HL-60 (cell line): ENCODE data around the gene ATP5PF.

Experiments used
- DNase-seq, 2 experiments: peaks; one replicate each; pipeline ENCODE4 v3.0.0-alpha.2; 2010 to 2020; ENCODE audit warnings: low read depth in 1 of 2, low spot score in 1 of 2
- H3K27ac ChIP-seq: fragments of 250-450 bp; sonication (Bioruptor Pico); replicated peaks from 2 replicates; pipeline ENCODE4 v1.5.1; 2020; ENCODE audit warnings: mild to moderate bottlenecking, moderate library complexity
- H3K27me3 ChIP-seq: fragments of 250-450 bp; sonication (Bioruptor Pico); 2 replicates; pipeline ENCODE4 v1.5.1; 2021; ENCODE audit warnings: mild to moderate bottlenecking, moderate library complexity; ENCODE audit not compliant: insufficient read depth, poor library complexity, severe bottlenecking
- H3K4me3 ChIP-seq: replicated peaks from 2 replicates; pipeline ENCODE4 v1.5.1; 2011; ENCODE audit warnings: mild to moderate bottlenecking, control low read depth, low read length; ENCODE audit not compliant: insufficient read depth
- CTCF ChIP-seq: IDR thresholded peaks from one replicate; pipeline ENCODE4 v1.5.1; 2011; ENCODE audit warnings: low read length, control low read depth, inconsistent platforms; ENCODE audit not compliant: insufficient read depth
- GABPA ChIP-seq: IDR thresholded peaks from 2 replicates; pipeline ENCODE4 v1.6.1; 2012; ENCODE audit warnings: low read depth
- POLR2AphosphoS5 ChIP-seq: IDR thresholded peaks from 2 replicates; pipeline ENCODE4 v1.6.1; 2012; ENCODE audit warnings: low read depth
- REST ChIP-seq: IDR thresholded peaks from 2 replicates; pipeline ENCODE4 v1.6.1; 2012; ENCODE audit warnings: low read depth; ENCODE audit not compliant: insufficient replicate concordance
- SPI1 ChIP-seq: IDR thresholded peaks from 2 replicates; pipeline ENCODE4 v1.6.1; 2012; ENCODE audit warnings: low read depth, mild to moderate bottlenecking, borderline replicate concordance

Gene ATP5PF

GRCh38 chr21:25691976-25692375 lies 42.7 kb downstream of the ATP5PF start:
- TF ChIP-seq CTCF, result no peak
- TF ChIP-seq POLR2AphosphoS5, result no peak
- TF ChIP-seq SPI1, result no peak
- no peak overlapping the region for H3K4me3 ChIP-seq
- H3K27me3 ChIP-seq, result no peaks in the 10 kb centered on the region
- H3K27ac ChIP-seq, result no peak overlapping the region
- no peak for DNase-seq

GRCh38 chr21:25689226-25689625 lies 45.5 kb downstream of the ATP5PF start:
- H3K27me3 ChIP-seq, result no peaks in the 10 kb centered on the region
- DNase-seq, result no peak
- no peak overlapping the region for H3K27ac ChIP-seq
- TF ChIP-seq SPI1 (no peak), CTCF (no peak), GABPA (no peak), POLR2AphosphoS5 (no peak), REST (no peak)
- no peak overlapping the region for H3K4me3 ChIP-seq

GRCh38 chr21:25688275-25689155 lies 46.2 kb downstream of the ATP5PF start:
- no peak overlapping the region for H3K27ac ChIP-seq
- no peak overlapping the region for H3K4me3 ChIP-seq
- TF ChIP-seq SPI1, result no peak
- no peak for TF ChIP-seq CTCF
- TF ChIP-seq GABPA, result no peak
- TF ChIP-seq POLR2AphosphoS5, result no peak
- TF ChIP-seq REST, result no peak
- no peaks in the 10 kb centered on the region for H3K27me3 ChIP-seq
- DNase-seq, result no peak

- Histone ChIP-seq H3K27ac (no peak overlapping the region), H3K27me3 (no peaks in the 10 kb centered on the region), H3K4me3 (no peak overlapping the region)
- TF ChIP-seq SPI1 (no peak), GABPA (no peak), CTCF (no peak), POLR2AphosphoS5 (no peak), REST (no peak)
- no peak for DNase-seq
Measured at GRCh38 chr21:25687787-25688186, 46.9 kb downstream of the ATP5PF start.
